ENCODE measurements around the gene CHM.

GRCh38 chrX:85865324-85865723 is 182.0 kb downstream of the CHM start:
- TF ChIP-seq POLR2AphosphoS5 (IDR thresholded peaks at IDR 0.05; ENCODE audit: low read depth, low read length) (no peak), POLR2A (IDR thresholded peaks at IDR 0.05; ENCODE audit: low read depth, low read length) (no peak)
